GM13977 (cell line): Measurements from ENCODE around the gene TECPR2.

Source experiments
- DNase-seq: peaks from one replicate; pipeline ENCODE4 v3.0.0; 2012; ENCODE audit warnings: low spot score
- in situ Hi-C: fragments of 300-500 bp; cut with MboI; formaldehyde crosslinking; loops from one replicate; pipeline ENCODE4 v1.12.0; 2022; ENCODE audit warnings: low sequenced_read_pairs, low pct_unique_long_range_greater_than_20kb, mixed read lengths, inconsistent platforms; ENCODE audit not compliant: unreplicated experiment
- TF ChIP-seq, protein P1 (sequence below): IDR thresholded peaks from 2 replicates; pipeline ENCODE4 v1.5.1; 2012; ENCODE audit warnings: mild to moderate bottlenecking, control low read depth; ENCODE audit not compliant: insufficient read depth; ENCODE audit errors: extremely low read depth, missing control alignments

The TECPR2 gene

GRCh38 chr14:102407258-102407657, 44.5 kb downstream of the TECPR2 start:
- TF ChIP-seq, protein P1, sequence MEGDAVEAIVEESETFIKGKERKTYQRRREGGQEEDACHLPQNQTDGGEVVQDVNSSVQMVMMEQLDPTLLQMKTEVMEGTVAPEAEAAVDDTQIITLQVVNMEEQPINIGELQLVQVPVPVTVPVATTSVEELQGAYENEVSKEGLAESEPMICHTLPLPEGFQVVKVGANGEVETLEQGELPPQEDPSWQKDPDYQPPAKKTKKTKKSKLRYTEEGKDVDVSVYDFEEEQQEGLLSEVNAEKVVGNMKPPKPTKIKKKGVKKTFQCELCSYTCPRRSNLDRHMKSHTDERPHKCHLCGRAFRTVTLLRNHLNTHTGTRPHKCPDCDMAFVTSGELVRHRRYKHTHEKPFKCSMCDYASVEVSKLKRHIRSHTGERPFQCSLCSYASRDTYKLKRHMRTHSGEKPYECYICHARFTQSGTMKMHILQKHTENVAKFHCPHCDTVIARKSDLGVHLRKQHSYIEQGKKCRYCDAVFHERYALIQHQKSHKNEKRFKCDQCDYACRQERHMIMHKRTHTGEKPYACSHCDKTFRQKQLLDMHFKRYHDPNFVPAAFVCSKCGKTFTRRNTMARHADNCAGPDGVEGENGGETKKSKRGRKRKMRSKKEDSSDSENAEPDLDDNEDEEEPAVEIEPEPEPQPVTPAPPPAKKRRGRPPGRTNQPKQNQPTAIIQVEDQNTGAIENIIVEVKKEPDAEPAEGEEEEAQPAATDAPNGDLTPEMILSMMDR = no peak
- no peak for DNase-seq
- in situ Hi-C loops = no loop called here

GRCh38 chr14:102408724-102409123, 46.0 kb downstream of the TECPR2 start:
- TF ChIP-seq, protein P1 = no peak
- no peak for DNase-seq
- in situ Hi-C loops = no loop called here

DNA sequence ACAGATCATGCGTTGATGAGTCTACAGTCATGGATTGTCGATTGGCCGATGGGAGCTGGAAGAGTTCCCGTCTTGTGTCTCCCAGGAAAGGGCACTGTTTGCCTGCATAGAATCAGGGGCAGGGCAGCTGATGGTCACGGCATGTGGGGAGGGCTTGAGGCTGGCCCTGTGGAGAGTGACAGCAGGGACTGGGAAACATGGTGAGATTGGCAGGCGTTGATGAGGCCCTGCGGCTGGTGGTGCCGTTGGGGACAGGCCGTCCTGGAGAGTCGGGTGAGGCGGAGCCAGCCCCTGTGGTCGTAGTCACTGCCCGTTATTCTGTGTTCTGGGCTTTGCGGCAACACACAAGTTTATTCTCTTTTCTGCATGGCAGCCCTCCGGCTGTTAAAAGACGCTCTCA, 52.9 kb downstream of the TECPR2 start:
- TF ChIP-seq, protein P1 = no peak
- in situ Hi-C loops = no loop called here
- DNase-seq = no peak

DNA sequence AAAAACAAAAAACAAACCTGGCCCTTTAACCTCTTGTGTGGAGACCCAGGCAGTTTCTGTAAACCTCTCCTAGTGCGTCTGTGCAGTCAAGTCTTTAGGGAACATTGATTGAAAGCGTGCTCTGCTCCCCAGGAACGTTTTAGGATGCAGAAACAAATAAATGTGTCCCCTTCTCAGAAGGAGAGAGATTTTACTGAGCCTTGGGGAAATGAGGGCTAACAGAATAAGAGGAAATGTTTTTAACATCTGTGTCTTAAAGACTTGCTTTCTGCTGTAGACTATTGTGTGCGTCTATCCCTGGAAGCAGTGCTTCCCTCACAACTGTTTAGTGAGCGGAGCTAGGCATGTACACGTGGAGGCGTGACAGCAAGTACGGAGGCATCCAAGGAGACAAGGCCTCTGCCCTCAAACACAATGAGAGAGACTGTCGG, 54.3 kb downstream of the TECPR2 start:
- TF ChIP-seq, protein P1 = no peak
- in situ Hi-C loops = no loop called here
- DNase-seq = no peak

DNA sequence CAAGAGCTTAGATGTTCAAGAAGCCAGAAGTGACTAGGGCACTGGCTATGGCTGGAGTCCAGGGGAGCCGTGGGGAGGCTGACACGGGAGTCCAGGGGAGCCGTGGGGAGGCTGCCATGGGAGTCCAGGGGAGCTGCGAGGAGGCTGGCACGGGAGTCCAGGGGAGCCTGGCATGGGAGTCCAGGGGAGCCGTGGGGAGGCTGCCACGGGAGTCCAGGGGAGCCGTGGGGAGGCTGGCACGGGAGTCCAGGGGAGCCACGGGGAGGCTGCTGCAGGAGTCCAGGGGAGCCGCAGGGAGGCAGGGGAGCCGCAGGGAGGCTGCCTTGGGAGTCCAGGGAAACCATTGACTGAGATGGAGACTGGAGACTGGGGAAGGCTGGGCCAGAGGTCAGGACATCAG, 54.9 kb downstream of the TECPR2 start:
- TF ChIP-seq, protein P1 = no peak
- no peak for DNase-seq
- in situ Hi-C loops = no loop called here

- DNase-seq = no peak
- in situ Hi-C loops = no loop called here
- TF ChIP-seq, protein P1 = no peak
Measured at GRCh38 chr14:102418169-102418852, 55.6 kb downstream of the TECPR2 start.
